HG03060 (cell line): ENCODE measurements around the gene UBE3C.
"Not testable (repeated sequence)": the region's sequence is repeated elsewhere in the genome, so short reads cannot be mapped to it uniquely, and the experiment has no call there.

Source experiments
- ATAC-seq: cut with Tn5 transposase; IDR thresholded peaks from one replicate; pipeline ENCODE4 v1.9.1; 2021; ENCODE audit warnings: low read depth, moderate number of reproducible peaks; ENCODE audit not compliant: unreplicated experiment

The UBE3C gene

GRCh38 chr7:157233677-157234076 is 95.0 kb downstream of the UBE3C start:
- no peak for ATAC-seq

- ATAC-seq = no peak
Measured at GRCh38 chr7:157234271-157234670, 95.5 kb downstream of the UBE3C start.

DNA sequence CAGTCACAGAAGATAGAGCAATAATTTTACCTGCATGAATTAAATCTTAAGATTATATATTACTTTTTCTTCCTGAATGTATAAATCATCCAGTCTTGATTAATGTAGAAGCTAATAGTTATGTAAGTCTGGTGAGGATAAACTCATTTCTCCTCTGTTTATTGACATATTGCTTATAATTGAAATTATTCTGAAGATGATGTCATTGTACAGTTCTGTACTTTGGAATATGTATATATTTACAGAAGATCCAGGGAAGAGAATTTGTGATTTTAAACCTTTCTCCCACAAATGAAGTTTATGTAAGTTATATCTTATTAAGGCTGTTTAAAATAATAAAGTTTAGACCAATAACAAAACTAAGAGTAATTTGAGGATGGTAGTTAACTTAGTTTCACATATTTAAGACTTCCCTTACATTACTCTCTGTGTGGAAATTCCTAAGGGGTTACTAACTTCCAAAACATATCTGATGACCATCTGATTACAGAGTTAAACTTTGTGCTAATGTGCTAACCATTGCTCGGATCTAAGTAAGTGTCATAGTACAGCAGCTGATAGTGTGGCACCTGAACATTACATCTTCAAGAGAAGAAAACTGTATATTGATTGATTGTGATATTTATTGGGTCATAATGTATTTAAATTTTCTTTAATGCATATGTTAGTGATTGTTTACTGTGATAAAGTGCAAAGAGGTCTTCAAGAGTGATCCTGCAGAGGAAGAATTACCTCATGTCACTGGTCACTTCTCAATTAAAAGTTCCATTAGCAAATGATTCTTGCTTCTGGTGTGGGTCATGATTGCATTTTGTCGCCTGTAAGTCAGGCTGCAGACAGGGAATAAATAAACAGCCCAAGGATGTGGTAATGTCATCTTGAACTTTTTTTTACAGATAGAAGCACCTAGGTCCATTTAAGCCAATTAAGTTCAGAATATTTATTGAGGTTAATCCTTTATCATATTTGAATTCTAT is 96.9 kb downstream of the UBE3C start:
- no peak for ATAC-seq

- ATAC-seq = no peak
Measured at GRCh38 chr7:157238087-157238486, 99.4 kb downstream of the UBE3C start.

DNA sequence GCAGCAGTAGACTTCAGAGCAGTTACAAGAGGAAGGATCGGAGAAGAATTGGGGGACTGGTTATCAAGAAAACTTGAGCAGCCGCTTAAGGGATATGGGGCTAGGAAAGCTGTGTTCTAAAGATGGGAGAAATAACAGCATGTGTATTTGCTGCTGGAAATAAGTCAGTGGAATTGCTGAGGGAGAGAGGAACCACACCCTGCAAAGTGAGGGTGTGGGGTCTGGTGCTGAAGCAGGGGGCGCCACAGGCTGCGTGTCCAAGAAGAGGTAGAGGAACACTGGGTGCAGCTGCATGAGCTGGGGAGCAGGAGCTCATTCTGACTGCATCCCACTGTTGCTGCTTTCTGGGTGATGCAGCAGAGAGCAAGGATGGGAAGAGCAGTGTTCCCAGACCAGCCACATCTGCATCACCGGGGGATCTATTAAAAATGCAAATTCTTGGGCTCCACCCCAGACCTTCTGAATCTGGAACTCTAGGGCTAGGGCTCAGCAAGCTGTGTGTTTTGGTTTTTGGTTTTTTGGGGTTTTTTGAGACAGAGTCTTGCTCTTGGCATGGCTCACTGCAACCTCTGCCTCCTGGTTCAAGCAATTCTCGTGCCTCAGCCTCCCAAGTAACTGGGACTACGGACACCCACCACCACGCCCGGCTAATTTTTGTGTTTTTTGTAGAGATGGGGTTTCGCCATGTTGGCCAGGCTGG is 101.0 kb downstream of the UBE3C start:
- ATAC-seq = no peak

DNA sequence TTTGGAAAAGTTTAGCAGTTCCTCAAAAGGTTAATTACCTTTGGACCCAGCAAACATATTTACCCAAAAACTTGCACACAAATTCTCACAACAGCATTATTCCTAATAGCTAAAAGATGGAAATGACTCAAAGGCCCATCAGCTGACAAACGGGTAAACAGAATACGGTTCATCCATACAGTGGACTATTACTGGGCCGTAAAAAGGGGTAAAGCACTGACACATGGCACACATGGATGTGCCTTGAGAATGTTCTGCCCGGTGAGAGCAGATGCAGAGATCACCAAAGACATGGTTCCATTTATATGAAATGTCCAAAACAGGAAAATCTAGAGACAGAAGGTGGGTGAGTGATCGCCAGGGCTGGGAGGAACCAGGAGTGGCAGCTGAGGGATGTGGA is 102.9 kb downstream of the UBE3C start:
- ATAC-seq = no peak

- no peak for ATAC-seq
Measured at GRCh38 chr7:157244516-157245294, 106.0 kb downstream of the UBE3C start.

DNA sequence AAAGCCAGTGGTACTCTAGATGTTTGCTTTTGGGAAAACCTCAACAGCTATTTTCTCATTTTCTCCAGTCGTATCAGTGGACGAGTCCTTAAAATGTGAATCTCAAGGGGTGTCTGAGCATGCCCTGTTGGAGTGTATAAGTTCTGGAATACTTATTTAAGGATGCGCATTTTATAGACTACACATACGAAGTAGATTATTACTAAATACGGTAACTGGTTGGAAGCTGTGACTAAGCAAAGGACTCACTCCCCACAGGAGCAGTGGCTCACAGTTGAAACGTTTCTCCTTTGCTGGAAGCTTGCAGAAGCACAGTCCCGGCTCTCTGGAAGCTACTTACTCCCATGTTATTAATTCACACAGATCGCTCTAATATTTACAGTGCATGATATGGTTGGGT is 107.3 kb downstream of the UBE3C start:
- ATAC-seq = no peak

- no peak for ATAC-seq
Measured at GRCh38 chr7:157248659-157249058, 109.9 kb downstream of the UBE3C start.

DNA sequence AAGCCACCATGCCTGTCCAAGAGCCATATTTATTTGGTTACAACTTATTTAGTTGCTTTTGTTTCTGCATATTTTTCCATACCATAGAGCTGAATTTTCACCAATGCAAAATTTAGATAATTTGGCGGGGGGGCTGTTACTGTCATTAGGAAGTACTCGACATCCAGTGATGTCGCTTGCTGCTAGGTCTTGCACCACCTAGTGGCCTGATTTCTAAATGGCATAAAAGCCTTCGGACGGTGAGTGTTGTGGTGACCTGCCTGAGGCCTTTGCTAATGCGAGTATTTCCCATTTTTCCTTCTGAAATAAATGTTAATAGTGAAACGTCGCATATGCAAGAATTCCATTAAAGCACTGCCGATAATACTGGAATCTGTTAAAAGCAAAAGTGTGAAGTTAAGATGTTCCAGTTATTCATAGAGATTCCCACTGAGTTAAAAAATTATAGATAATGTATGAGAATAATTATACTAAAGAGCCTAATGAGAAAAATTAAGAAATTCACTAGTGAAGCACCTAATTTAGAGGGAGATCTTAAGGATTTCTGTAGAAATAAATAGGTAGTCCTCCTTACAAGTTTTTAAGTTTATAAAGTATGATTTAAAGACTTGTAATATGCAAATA is 112.0 kb downstream of the UBE3C start:
- ATAC-seq = no peak

- ATAC-seq = not testable (repeated sequence)
Measured at GRCh38 chr7:157251817-157252216, 113.1 kb downstream of the UBE3C start.

DNA sequence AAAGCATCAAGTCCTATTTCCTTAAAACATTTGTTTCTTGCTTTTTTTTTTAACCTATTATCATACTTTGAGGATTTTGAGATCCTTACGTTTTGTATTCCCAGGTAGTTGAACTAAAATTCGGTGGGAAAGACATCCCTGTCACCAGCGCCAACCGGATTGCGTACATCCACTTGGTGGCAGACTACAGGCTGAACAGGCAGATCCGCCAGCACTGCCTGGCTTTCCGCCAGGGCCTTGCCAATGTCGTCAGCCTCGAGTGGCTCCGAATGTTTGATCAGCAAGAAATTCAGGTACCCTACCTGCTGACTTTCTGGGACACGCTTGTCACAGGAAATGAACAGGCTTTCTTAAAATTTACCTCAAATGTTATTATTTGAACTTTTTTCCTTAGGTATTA is 115.1 kb downstream of the UBE3C start:
- no peak for ATAC-seq

GRCh38 chr7:157254781-157255180 is 116.1 kb downstream of the UBE3C start:
- not testable (repeated sequence) for ATAC-seq

GRCh38 chr7:157255201-157255606 is 116.5 kb downstream of the UBE3C start:
- no peak for ATAC-seq

GRCh38 chr7:157263156-157263555 is 124.4 kb downstream of the UBE3C start:
- ATAC-seq = no peak

DNA sequence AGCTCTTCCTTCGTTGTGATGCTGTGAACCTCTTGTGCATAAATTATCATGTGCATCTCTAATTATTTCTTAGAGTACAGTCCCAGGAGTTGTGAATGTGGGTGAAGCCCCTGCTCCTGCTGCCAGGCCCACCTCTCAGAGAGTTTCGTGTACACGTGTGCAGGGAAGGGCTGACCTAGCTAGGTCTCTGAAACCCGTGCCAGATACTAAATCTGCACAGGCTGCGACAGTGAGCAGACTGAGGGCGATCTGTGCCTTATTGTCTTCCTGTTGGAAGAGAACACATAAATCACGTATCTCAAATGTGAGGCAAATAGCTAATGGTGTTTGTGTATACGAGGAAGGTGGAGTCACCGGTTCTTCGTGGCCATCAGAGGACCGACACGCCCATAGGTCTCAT is 126.3 kb downstream of the UBE3C start:
- no peak for ATAC-seq

DNA sequence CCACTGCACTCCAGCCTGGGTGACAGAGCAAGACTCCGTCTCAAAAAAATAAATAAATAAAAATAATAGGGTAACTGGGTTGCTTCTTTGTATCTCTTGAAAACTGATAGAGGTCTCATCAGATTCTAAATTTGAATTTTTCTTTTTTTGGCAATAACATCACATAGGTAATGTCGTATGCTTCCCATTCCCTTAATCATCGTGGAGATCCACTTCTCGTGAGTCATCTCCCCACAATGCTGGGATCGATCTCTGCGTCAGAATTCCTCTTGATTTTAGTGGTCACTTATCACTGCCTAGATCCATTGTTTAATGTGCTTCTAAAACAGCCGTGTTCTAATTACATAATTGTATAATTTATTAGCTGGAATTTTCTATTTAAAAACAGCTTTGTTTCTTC is 127.5 kb downstream of the UBE3C start:
- ATAC-seq = no peak

- ATAC-seq = no peak
Measured at GRCh38 chr7:157267516-157267915, 128.8 kb downstream of the UBE3C start.

DNA sequence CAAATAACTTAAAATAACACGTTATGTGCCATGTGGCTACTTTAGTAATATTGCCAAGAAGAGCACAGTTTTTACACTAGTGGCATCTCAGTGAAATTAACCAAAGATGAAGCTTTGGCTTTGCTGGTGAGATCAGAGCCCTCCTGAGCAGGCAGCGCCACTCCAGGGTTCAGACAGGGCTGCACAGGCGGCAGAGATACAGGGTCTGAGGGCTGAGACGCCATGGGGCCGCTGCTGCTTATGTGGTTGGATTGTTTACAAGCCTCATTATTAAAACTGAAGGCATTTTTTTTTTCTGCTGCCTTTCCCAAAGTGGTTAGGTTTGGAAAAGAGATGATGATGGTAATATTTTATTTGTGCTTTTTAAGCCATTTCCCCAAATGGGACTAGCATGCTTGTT is 129.2 kb downstream of the UBE3C start:
- ATAC-seq = no peak

DNA sequence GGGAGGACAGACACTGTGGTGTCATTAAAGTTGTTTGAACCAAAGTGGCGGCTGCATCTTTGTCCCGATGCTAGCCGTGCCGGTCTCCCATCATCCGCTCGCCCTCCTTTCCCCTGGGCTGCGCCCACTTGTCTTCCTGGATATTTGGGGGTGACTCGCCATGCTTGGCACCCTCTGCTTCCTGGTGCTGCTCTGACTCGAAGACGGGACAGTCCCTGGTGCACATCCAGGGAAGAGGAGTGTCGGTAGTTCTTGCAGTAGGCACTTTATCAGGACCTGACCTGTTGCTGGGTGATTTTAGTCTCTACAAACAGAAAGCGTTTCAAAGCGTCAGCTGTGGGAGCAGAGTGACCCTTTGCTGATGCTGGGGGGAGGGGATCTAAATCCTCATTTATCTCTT is 129.8 kb downstream of the UBE3C start:
- no peak for ATAC-seq
